Measurements from ENCODE around the gene SLC24A4.

SLC24A4 gene

DNA sequence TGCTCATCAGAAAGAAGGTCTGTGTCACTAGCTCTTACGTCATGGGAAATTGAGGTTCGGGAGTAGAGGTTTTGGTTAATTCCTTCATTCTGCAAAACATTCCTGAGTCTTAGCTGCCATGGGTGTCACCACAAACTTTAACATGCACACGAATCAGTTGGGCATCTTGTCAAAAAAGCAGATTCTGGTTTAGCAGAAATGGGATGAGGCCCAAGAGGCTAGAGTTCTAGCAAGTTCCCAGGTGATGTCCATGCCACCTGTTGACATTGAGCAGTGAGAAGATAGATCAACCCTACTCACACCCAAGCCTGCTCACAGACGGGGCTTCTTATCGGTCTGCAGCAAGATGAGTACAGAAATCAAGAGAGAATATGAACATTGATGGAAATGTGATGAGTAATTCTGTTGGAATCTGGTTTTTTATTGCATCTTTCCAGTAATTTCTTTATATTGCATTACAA is 179.0 kb downstream of the SLC24A4 start:
- no peak for DNase-seq (ENCODE audit: low read depth, low spot score)

DNA sequence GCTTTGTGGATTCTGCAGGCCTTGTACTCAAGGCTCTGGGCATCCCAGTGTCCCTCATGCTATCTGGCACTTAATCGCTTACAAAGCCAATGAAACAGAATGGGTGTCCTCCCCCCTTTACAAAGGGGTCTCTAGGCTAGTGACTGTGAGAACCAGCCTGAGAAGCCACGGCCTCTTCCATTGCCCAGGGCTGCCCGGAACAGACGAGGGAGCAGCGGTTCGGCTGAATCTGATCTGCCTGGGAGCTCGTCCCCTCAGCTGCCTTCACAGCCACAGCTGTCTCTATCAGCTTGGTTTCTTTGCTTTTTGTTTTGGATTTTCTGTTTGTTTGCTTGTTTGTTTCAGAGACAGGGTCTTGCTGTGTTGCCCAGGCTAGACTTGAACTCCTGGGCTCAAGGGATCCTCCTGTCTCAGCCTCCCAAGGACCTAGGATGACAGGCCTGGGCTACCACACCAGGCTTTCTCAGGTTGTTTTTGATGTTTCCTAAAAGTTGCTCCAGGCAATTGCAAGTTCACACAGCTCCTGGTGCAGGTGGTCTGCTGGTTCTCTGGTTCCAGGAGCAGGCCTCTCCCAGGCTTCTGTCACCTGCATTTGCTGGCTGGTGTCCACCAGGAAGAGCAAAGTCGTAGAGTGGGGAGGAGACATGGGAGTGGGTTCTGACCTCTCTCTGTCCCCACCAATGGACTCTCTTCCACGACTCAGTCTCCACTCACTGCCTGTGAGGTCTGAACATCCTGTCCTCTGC is 179.7 kb downstream of the SLC24A4 start:
- no peak for DNase-seq (ENCODE audit: low read depth, low spot score)

DNA sequence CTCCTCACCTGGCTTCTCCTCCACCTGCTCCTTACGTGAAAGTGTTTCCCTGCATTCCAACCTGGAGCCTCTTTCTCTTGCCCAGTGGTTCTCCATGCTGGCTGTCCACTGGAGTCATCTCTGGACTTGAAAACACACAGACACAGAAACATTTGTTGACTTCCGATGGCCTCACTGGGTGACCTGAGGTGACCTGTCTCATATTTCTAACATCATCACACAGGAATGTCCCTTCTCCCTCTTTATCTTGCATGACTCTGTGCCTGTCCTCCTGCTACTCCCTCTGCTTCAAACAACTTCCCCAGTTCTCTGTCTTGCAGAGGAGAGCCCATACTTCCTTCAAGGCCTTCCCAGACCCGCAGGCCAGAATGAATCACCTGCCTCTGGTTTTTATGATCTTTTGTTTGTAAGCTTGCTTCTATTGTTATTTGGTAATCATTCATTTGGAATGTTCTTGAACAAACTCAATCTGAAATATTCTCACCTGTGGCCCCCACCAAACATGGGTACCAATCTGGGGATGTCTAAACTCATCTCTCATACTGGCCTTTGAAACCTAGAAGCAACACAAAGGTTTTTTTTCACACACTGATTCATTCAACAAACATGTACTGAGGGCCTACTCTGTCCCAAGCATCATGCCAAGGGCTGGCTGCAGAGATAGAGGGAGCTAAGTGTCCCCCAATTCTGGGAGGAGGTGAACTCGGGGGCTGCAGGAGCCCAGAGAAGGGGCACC is 181.0 kb downstream of the SLC24A4 start:
- DNase-seq (ENCODE audit: low read depth, low spot score) = no peak

DNA sequence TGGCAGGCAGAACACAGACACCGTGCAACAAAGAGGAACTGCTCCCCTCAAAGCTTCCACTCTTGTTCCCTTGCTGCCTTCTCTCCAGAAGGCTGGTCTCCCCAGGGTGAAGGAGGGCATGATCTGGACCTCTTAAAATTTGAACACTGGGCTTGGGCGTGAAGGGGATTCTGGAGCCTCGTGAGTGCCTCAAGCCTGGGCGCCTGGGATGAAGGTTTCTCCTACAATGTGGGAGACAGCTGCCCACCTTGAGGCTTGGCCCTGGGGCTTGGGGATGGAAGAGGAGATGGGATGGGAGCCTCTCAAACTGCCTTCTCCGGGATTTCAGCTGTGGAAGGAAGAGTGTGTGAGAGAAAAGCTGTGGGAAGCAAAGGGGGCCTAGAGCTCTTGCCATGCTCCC is 182.9 kb downstream of the SLC24A4 start:
- no peak for DNase-seq (ENCODE audit: low read depth, low spot score)

DNA sequence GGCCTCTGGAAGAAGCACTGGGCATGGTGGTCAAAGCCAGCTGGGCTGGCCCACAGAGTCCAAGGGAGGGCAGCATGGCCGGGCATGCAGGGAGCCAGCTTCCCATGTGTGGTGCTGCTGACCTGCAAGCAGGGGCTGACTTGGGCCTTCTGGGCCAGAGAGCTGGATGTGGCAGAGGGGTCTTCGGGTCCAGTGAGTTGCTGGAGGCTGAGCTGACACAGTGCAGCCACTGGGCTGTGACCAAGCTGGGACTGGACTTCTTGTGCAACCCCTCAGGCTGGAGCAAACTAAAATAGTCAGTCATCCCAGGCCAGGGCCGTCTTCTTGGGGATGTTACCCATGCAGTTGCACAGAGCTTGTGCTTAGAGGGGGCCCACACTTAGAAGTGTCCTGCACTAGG is 183.3 kb downstream of the SLC24A4 start:
- DNase-seq (ENCODE audit: low read depth, low spot score) = no peak

DNA sequence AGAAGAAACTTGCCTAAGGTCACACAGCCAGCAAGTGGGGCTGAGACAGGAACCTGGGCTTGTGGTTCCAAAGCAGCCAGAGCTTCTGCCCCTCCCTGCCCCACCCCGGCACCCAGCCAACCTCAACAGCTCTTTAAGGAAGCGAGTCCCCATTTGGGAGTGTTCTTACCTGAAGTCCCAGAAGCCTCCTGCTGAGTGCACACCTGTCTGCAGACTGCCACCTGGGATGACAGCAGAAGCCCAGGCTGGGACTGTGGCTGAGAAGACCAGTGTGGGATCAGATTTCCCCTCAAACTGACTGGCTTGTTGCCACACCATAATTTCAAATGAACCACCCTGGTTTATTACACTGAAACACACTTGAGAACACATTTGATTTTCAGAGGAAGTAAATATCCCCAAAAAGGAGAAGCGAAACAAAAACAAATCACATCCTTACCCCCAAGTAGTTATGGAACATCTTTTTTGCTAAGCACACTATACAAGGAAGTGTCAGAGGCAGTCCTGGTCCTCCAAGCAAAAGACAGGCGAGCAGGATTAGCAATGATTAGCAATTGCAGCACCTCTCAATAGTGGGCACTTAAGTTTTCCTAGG is 184.3 kb downstream of the SLC24A4 start:
- DNase-seq (ENCODE audit: low read depth, low spot score) = no peak

DNA sequence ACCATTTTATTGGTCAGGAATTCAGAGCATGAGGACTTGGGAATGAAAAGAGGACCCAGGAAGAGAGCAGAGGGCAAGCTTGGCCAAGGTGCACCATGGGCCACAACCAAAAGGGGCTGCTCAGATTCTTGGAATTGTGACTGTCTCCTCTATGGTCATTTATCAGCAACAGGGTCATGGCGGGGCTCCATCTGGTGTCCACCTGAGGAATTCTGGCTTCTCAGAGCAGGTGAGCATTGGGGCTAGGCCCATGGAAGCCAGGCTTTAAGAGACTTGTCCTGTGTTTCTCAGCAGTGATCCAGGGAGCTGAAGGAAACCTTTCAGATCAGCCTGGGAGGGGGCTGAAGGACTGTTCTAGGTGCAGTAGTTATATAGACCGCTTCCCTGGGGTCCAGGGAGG is 188.0 kb downstream of the SLC24A4 start:
- peak; percentile 48 for DNase-seq (ENCODE audit: low read depth, low spot score)

DNA sequence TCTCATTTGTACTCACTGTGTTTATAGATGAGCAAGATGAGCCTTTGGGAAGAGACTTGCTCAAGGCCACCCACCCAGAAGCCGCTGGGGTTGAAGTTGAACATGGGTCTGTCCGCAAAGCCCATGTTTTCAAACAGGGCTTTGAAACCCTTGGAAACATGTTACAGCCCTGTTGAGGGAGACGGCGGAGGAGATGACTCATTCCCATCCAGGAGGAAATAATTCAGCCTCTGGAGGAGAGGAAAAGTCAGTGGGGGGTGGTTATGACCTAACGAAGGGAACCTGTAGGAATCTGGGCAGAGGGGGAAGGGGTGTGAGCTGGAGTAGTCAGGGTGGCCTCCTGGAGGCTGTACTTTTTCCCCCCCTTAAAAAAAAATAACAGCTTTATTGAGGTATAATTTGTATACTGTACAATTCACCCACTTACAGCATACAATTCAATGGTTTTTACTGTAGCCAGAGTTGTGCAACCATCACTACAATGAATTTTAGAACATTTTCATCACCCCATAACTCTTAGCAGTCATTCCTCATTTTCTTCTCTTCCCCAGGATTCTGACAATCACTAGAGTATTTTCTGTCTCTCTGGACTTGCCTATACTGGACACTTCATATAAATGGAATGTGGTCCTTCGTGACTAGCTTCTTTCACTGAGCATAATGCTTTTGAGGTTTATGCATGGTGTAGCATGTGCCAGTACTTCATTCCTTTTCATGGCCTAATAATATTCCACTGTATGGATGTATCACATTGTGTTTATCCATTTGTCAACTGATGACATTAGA is 188.7 kb downstream of the SLC24A4 start:
- no peak for DNase-seq (ENCODE audit: low read depth, low spot score)

DNA sequence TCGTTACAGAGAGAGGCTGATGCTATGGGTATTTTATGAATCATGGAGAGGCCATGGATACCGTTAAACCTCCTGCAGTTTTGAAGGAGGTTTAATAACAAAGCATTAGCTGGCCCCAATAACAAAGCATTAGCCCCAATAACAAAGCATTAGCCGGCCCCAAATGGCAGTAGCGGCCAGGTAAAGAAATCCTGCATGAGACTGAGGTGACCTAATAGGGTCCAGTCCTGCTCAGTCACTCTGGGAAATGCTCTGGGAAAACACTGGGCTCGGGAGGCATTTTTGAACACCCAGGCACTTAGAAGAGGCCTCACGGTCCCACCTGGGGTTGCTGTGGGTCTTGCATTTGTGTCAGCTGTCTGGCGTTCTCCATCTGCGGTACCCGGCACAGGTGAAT is 189.8 kb downstream of the SLC24A4 start:
- DNase-seq (ENCODE audit: low read depth, low spot score) = no peak

DNA sequence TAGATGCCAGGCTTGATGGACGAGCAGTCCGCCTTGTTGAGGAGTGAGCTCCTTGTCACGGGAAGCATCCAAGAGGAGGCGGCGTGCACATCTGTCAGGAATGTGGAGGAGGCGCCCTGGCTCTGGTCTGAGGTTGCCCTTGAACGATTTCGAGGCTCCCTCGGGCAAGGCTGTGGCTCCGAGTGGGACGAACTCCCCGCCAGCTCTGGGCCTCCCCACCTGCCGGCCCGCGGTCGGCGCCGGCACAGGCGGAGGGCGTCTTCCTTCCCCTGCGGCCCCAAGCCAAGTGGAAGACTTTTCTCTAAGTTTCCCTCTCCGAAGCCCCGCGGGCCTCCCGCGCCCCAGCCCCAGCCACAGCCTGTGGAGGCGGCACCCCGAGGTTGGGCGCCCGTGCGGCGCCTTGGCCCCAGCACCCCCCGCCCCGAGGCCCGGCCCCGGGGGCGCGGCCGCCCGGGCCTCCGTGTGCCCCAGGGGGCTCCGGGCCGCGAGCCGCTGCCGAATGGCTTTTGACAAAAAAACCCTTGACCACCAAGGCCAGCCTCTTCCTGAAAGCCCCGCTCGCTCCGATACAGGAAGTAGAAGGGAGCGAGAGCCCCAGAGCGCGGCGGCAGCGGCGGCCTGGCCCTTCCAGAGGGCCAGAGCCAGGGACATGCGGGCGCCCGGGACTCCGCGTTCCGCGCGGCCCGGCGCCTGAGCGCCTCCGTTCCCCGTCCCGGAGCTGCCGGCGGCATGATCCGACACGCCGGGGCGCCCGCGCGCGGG is 190.4 kb downstream of the SLC24A4 start, which contains the start of gene RIN3:
RIN3 (plus strand) TSS at position 578 of the 762 bp plus-strand sequence; CDS start at position 730, 152 bp downstream.
- no peak for DNase-seq (ENCODE audit: low read depth, low spot score)

DNA sequence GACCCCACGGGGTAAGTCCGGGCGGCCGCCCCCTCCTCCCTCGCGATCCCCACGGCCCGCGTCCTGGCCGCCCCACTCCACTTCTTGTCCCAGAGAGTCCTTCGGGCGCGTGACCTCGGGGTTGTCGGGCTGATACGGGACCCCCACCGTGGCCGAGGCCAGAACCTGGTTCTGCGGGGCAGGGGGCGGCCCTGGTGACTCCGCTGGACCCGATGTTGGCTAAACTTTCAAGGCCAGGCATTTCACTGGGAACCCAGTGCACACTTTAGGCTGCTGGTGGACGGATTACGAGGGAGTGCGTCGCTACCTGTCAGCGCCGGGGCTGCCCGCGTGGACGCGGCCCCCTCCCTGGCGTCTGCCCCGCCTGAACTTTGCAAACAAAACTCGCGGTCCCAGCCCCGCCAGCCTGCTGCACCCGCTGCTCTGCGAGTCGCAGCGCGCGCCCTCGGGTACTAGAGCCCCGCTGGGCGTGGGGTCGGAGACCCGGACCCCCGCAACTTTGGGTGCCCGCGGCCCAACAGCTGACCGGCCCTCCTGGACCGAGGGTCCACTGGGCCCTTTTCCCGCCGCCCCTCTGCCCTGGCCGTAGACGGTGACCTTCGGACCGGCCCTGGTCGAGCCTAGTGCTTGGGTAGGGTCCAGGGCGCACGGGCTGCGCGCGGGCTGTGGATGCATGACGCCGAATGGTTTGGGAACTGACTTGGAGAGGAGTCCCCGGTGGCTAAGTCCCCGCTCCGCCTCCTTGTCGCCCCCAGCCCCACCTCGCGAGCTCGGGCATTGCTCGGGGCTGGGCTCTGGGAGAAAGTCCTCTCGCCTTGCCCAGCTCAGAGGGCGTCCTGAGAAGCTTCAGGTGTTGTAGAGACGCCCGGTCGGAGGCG is 191.2 kb downstream of the SLC24A4 start:
- no peak for DNase-seq (ENCODE audit: low read depth, low spot score)

DNA sequence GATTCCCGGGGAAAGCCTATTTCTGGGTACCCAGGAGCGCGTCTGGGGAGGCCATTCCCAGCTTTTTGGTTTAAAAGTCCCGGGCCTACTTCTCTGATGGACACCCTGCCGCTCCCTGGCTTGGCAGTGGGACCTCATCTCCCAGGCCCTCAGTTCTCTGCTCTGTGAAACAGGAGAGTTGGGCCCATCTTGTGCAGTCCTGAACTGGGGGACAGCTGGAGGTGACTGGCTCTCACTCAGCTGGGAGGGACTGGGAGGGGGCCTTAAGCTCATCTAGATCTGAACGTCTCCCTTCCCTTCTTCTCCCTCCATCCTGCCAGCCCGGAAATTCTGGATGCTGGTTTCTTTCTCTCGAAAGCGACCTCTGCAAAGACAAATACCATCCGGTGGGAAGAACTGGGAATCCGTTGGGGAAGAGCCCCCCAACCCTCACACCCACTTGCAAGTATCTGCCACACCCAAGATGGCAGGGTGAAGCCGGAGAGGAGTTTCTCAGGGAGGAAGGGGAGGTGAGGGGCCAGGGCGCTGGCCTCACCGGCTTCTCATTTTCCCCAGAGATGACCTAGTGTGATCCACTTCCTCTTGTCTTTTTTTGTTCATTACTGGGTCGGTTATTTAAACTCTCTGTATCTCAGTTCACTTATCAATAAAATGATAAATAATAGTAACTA is 192.0 kb downstream of the SLC24A4 start:
- no peak for DNase-seq (ENCODE audit: low read depth, low spot score)

DNA sequence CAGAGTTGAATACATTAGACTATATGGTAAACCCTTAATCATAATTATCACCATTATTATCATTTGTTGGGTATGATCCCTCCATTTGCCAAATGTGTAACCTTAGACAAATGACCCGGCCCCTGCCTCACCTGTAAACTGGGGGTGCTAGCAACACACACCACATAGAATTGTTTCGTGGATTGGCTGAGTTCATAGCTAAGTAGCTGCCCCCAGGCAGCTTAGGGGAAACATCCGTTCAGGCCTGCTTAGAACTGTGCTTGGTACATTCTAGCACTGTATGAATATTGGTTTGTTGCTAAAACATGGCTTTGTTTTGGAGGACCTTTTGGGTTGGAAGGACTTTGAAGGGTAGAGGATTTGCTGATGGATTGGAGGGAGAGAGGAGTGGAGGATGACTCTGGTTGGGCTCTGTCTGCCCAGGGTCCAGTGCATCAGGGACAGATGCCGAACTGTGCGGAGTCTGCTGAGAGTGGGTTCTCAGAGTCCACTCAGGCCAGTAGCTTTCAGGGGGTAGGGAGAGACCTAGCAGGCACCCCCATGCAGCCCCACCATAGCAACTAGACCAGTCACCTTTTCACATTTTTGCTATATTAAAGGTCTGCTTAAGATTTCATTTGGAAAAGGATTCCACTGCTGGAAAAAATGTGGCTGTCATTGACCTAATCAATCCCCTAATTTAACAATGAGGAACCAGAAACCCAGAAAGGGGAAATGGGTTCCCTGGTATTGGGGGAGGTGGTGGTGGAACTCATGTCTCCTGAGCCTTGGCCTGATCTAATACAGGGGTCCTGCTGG is 192.8 kb downstream of the SLC24A4 start:
- no peak for DNase-seq (ENCODE audit: low read depth, low spot score)

DNA sequence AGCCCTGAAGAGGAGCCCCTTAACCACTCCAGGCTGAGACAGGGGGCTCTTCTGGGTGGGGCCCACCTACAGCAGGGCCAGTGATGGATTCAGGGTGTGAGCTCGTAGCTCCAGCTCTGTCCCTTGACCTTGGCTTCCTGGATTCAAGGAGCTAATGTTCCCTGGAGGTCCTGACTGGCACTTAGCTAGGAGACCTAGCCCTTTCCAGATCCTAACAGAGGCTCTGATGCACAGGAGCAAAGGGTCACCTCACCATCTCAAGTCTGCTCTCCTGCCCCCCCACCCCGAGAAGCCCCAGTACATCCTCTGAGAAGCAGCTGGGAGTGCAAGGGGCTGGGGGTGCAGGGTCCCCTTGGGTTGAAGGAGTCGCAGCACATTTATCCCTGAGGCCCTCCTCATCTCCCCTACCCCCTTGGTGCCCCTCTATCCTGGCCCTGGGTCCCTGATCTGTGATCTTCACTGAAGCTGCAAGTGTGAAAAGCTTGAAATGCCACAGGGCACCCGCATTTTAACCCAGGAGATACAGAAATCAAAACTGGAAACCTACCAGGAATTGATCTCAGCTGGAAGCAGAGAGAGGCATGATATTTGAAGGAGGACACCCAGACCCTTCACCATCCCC is 193.5 kb downstream of the SLC24A4 start:
- no peak for DNase-seq (ENCODE audit: low read depth, low spot score)

DNA sequence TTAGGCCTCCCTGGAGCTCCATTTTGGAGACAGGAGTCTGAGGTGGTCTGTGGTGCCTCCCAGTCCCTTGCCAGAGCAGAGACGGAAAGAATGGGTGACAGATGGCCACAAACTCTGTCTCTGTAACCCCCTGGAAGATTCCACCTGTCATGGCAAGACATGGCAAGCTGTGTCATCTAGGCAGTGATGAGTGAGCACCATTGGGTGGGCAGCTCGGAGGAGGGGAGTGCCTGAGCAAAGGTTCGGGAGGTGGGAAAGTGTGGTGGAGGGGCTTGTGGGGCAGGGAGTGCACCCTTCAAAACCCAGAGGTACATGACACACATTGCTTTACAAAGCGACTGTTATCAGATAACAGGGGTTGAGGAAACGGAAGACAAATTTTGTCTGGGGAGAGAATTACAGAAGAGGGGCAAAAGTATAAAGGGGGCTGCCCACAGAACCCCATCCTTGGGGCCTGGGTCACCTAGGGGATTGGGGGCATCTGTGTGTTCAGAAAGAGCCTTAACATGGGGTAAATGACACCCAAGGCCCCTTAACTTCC is 194.1 kb downstream of the SLC24A4 start:
- no peak for DNase-seq (ENCODE audit: low read depth, low spot score)

DNA sequence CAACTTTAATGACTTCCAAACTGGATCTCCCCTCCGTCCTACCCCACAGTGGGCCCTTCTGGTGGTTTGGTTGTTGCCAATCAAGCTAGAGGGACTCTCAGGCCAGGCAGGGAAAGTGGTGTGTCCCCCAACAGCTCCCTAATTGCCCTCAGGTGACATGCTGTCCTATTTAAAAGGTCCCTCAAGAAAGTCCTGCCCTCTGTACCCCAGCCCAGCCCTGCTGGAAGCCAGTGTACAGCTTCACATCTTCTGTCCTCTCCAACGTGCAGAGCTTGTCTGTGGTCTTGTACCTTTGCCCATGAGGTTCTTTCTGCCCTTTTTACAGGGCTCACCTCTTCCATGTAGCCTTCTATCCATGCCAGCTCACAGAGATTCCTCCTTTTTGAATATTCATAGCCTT is 194.8 kb downstream of the SLC24A4 start:
- DNase-seq (ENCODE audit: low read depth, low spot score) = no peak

DNA sequence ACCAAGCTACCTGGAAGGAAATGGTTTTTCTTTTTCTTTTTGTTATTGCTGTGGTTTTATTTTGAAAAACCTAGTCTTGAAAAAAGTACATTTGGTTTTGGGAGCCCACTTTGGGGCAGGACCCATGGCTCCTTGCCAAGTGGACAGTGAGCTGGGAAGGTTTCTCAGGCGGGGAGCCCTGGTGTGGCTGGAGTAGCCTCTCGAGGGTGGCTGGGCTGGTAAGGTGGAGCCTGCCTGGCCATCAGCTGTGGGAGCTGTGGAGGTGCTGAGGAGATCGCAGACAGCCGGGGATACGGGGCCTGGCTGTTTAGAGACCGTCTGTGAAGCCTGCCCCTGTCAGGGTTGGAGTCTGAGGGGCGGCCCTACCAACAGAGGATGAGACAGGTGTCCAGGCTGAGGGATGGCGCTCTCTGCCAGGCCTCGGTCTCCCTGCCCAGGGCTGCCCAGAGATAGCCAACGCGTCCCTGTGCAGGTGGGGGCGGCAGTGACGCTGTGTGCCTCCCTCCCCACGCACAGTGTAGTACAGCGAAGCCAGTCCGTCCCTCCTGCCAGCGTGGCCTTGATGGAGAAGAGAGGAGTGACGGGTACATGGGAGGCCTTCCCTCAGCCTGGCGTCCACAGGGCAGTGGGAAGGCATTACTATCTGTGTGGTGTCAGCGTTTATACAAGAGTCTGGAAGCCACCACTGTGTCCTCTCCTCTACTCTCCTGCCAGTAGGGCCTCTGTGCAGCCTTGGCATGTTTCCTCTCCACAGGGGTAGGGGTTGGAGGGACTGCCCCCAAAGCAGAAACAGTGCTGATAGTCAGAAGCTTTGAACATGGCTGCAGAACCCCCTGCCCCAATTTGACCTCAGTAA is 196.5 kb downstream of the SLC24A4 start:
- no peak for DNase-seq (ENCODE audit: low read depth, low spot score)
